GM23338 (cell line): ENCODE data around the gene POP4. TPM values are rescaled to one million over a fixed set of nuclear protein-coding genes. Genes with fewer than 3 reads are reported as not detected.

Source experiments
- ATAC-seq: fragments of 200-7000 bp; cut with Tn5 transposase; 3 replicates; pipeline ENCODE4 v1.9.1; 2020
- DNase-seq: peaks from one replicate; pipeline ENCODE4 v3.0.0-alpha.2; 2015; ENCODE audit warnings: low spot score
- H2AFZ ChIP-seq: fragments of 200-600 bp; sonication (generic); 2 replicates; pipeline ENCODE4 v1.8.0; 2016; ENCODE audit warnings: antibody characterized with exemption, mild to moderate bottlenecking, moderate library complexity
- H3F3A ChIP-seq: fragments of 200-600 bp; sonication (generic); replicated peaks from 2 replicates; pipeline ENCODE4 v1.8.0; 2017; ENCODE audit warnings: antibody characterized with exemption, mixed run types, low read depth
- H3K27ac ChIP-seq: fragments of 200-600 bp; sonication (generic); 2 replicates; pipeline ENCODE4 v1.6.1; 2016; ENCODE audit warnings: low read depth
- H3K27me3 ChIP-seq: fragments of 200-600 bp; sonication (generic); 2 replicates; pipeline ENCODE4 v1.8.0; 2016; ENCODE audit warnings: mild to moderate bottlenecking, mixed run types, moderate library complexity; ENCODE audit not compliant: insufficient read depth
- H3K36me3 ChIP-seq: fragments of 200-600 bp; sonication (generic); 2 replicates; pipeline ENCODE4 v1.8.0; 2016; ENCODE audit warnings: mild to moderate bottlenecking; ENCODE audit not compliant: insufficient read depth
- H3K4me1 ChIP-seq: fragments of 200-600 bp; sonication (generic); 2 replicates; pipeline ENCODE4 v1.8.0; 2016; ENCODE audit warnings: mild to moderate bottlenecking, moderate library complexity; ENCODE audit not compliant: insufficient read depth
- H3K4me2 ChIP-seq: fragments of 200-600 bp; sonication (generic); 2 replicates; pipeline ENCODE4 v1.7.1; 2017; ENCODE audit warnings: mixed run types
- H3K4me3 ChIP-seq: fragments of 200-600 bp; sonication (generic); 2 replicates; pipeline ENCODE4 v1.6.1; 2016; ENCODE audit warnings: mixed run types
- H3K79me2 ChIP-seq: fragments of 200-600 bp; sonication (generic); replicated peaks from 2 replicates; pipeline ENCODE4 v1.8.0; 2017; ENCODE audit warnings: mild to moderate bottlenecking; ENCODE audit not compliant: insufficient read depth
- H3K9me2 ChIP-seq: fragments of 200-600 bp; sonication (generic); 2 replicates; pipeline ENCODE4 v1.8.0; 2017; ENCODE audit not compliant: insufficient read depth
- H4K20me1 ChIP-seq: fragments of 200-600 bp; sonication (generic); replicated peaks from 2 replicates; pipeline ENCODE4 v1.8.0; 2017; ENCODE audit warnings: mild to moderate bottlenecking; ENCODE audit not compliant: insufficient read depth
- H3K27ac Mint-ChIP-seq: 2 replicates; pipeline ENCODE4 v1.8.0; 2020; ENCODE audit warnings: inconsistent platforms, mild to moderate bottlenecking, moderate library complexity, mixed read lengths
- H3K27me3 Mint-ChIP-seq: 3 replicates; pipeline ENCODE4 v1.8.0; 2022; ENCODE audit warnings: low read depth, mild to moderate bottlenecking, moderate library complexity, mixed read lengths, inconsistent platforms; ENCODE audit not compliant: insufficient read depth, poor library complexity
- H3K36me3 Mint-ChIP-seq: 3 replicates; pipeline ENCODE4 v1.8.0; 2021; ENCODE audit warnings: low read depth, mild to moderate bottlenecking, inconsistent platforms, moderate library complexity, mixed read lengths
- H3K4me1 Mint-ChIP-seq: 3 replicates; pipeline ENCODE4 v1.8.0; 2020; ENCODE audit warnings: mild to moderate bottlenecking, inconsistent platforms, mixed read lengths
- H3K4me3 Mint-ChIP-seq: 3 replicates; pipeline ENCODE4 v1.8.0; 2021; ENCODE audit warnings: moderate library complexity, mild to moderate bottlenecking, inconsistent platforms, mixed read lengths
- H3K9me3 Mint-ChIP-seq: 3 replicates; pipeline ENCODE4 v1.8.0; 2020; ENCODE audit warnings: moderate library complexity, mild to moderate bottlenecking, inconsistent platforms, mixed read lengths
- CREB1 ChIP-seq: fragments of 250-450 bp; sonication (Bioruptor Pico); IDR thresholded peaks from 2 replicates; pipeline ENCODE4 v1.5.0; 2020; ENCODE audit warnings: low read depth, mild to moderate bottlenecking, moderate library complexity
- JUNB ChIP-seq: IDR thresholded peaks from one replicate; pipeline ENCODE4 v1.6.1; 2016; ENCODE audit warnings: antibody characterized with exemption; ENCODE audit not compliant: unreplicated experiment
- NANOG ChIP-seq: IDR thresholded peaks from 2 replicates; pipeline ENCODE4 v1.6.1; 2016; ENCODE audit warnings: antibody characterized with exemption, borderline replicate concordance
- POLR2AphosphoS5 ChIP-seq: IDR thresholded peaks from 2 replicates; pipeline ENCODE4 v1.6.1; 2016; ENCODE audit warnings: antibody characterized with exemption, low read depth
- ZNF114 ChIP-seq: fragments of 250-450 bp; sonication (Bioruptor Pico); IDR thresholded peaks from 2 replicates; pipeline ENCODE4 v1.5.0; 2020; ENCODE audit warnings: mild to moderate bottlenecking, moderate library complexity
- polyA plus RNA-seq: library from polyadenylated mRNA; unstranded; fragments of >200 nt; fragmentation: Nextera tagmentation; extraction: Ambion mirVana; gene quantifications from 2 replicates; pipeline ENCODE4 v1.2.1, GENCODE V29; 2016
- total RNA-seq: library from RNA; depleted of rRNA; stranded (reverse); fragments of >200 nt; shearing (Covaris generic); gene quantifications from 2 replicates; pipeline ENCODE4 v1.2.3, GENCODE V29; 2014
- TF ChIP-seq, protein P1 (sequence below): IDR thresholded peaks from 2 replicates; pipeline ENCODE4 v1.6.1; 2016; ENCODE audit warnings: antibody characterized with exemption
- TF ChIP-seq, protein P2 (sequence below): IDR thresholded peaks from one replicate; pipeline ENCODE4 v1.6.1; 2018; ENCODE audit warnings: antibody characterized with exemption; ENCODE audit not compliant: unreplicated experiment
- TF ChIP-seq, protein P3 (sequence below): fragments of 250-450 bp; sonication (Bioruptor Pico); IDR thresholded peaks from 2 replicates; pipeline ENCODE4 v1.5.0; 2020; ENCODE audit warnings: mild to moderate bottlenecking, moderate library complexity

The POP4 gene
- total and polyA plus RNA-seq, 2 experiments from 2014 or later, result 37.2 to 58.3 TPM

DNA sequence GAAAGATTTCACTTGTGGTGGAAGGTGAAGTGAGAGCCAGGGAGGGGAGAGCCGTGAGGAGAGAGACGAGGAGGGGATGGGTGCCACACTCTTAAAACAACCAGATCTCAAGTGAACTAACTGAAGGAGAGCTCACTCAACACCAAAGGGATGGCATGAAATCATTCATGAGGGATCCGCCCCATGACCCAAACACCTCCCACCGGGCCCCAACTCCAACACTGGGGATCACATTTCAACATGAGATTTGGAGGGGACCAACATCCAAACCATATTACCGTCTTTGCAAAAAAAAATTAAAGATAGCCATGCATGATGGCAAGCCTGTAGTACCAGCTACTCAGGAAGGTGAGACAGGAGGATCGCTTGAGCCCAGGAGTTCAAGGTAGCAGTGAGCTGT, 34.9 kb upstream of the POP4 start:
- Histone ChIP-seq H3K4me2 (no peak overlapping the region), H3K27me3 (no peaks in the 10 kb centered on the region), H3K4me3 (no peak overlapping the region), H4K20me1 (no peaks in the 10 kb centered on the region), H2AFZ (no peak overlapping the region), H3K36me3 (no peaks in the 10 kb centered on the region), H3K79me2 (no peaks in the 10 kb centered on the region), H3K4me1 (peaks cover 4% of the 10 kb centered on the region; the same call in 1 of the 2 replicates), H3F3A (no peaks in the 10 kb centered on the region), H3K9me2 (no peaks in the 10 kb centered on the region), H3K27ac (no peak overlapping the region)
- no peak overlapping the region for H3K4me3 Mint-ChIP-seq
- TF ChIP-seq, protein P1, sequence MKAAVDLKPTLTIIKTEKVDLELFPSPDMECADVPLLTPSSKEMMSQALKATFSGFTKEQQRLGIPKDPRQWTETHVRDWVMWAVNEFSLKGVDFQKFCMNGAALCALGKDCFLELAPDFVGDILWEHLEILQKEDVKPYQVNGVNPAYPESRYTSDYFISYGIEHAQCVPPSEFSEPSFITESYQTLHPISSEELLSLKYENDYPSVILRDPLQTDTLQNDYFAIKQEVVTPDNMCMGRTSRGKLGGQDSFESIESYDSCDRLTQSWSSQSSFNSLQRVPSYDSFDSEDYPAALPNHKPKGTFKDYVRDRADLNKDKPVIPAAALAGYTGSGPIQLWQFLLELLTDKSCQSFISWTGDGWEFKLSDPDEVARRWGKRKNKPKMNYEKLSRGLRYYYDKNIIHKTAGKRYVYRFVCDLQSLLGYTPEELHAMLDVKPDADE, result no peak
- TF ChIP-seq, protein P2, sequence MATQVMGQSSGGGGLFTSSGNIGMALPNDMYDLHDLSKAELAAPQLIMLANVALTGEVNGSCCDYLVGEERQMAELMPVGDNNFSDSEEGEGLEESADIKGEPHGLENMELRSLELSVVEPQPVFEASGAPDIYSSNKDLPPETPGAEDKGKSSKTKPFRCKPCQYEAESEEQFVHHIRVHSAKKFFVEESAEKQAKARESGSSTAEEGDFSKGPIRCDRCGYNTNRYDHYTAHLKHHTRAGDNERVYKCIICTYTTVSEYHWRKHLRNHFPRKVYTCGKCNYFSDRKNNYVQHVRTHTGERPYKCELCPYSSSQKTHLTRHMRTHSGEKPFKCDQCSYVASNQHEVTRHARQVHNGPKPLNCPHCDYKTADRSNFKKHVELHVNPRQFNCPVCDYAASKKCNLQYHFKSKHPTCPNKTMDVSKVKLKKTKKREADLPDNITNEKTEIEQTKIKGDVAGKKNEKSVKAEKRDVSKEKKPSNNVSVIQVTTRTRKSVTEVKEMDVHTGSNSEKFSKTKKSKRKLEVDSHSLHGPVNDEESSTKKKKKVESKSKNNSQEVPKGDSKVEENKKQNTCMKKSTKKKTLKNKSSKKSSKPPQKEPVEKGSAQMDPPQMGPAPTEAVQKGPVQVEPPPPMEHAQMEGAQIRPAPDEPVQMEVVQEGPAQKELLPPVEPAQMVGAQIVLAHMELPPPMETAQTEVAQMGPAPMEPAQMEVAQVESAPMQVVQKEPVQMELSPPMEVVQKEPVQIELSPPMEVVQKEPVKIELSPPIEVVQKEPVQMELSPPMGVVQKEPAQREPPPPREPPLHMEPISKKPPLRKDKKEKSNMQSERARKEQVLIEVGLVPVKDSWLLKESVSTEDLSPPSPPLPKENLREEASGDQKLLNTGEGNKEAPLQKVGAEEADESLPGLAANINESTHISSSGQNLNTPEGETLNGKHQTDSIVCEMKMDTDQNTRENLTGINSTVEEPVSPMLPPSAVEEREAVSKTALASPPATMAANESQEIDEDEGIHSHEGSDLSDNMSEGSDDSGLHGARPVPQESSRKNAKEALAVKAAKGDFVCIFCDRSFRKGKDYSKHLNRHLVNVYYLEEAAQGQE, result no peak
- no peak for TF ChIP-seq POLR2AphosphoS5
- TF ChIP-seq CREB1, result no peak
- no peak for TF ChIP-seq JUNB
- TF ChIP-seq, protein P3, sequence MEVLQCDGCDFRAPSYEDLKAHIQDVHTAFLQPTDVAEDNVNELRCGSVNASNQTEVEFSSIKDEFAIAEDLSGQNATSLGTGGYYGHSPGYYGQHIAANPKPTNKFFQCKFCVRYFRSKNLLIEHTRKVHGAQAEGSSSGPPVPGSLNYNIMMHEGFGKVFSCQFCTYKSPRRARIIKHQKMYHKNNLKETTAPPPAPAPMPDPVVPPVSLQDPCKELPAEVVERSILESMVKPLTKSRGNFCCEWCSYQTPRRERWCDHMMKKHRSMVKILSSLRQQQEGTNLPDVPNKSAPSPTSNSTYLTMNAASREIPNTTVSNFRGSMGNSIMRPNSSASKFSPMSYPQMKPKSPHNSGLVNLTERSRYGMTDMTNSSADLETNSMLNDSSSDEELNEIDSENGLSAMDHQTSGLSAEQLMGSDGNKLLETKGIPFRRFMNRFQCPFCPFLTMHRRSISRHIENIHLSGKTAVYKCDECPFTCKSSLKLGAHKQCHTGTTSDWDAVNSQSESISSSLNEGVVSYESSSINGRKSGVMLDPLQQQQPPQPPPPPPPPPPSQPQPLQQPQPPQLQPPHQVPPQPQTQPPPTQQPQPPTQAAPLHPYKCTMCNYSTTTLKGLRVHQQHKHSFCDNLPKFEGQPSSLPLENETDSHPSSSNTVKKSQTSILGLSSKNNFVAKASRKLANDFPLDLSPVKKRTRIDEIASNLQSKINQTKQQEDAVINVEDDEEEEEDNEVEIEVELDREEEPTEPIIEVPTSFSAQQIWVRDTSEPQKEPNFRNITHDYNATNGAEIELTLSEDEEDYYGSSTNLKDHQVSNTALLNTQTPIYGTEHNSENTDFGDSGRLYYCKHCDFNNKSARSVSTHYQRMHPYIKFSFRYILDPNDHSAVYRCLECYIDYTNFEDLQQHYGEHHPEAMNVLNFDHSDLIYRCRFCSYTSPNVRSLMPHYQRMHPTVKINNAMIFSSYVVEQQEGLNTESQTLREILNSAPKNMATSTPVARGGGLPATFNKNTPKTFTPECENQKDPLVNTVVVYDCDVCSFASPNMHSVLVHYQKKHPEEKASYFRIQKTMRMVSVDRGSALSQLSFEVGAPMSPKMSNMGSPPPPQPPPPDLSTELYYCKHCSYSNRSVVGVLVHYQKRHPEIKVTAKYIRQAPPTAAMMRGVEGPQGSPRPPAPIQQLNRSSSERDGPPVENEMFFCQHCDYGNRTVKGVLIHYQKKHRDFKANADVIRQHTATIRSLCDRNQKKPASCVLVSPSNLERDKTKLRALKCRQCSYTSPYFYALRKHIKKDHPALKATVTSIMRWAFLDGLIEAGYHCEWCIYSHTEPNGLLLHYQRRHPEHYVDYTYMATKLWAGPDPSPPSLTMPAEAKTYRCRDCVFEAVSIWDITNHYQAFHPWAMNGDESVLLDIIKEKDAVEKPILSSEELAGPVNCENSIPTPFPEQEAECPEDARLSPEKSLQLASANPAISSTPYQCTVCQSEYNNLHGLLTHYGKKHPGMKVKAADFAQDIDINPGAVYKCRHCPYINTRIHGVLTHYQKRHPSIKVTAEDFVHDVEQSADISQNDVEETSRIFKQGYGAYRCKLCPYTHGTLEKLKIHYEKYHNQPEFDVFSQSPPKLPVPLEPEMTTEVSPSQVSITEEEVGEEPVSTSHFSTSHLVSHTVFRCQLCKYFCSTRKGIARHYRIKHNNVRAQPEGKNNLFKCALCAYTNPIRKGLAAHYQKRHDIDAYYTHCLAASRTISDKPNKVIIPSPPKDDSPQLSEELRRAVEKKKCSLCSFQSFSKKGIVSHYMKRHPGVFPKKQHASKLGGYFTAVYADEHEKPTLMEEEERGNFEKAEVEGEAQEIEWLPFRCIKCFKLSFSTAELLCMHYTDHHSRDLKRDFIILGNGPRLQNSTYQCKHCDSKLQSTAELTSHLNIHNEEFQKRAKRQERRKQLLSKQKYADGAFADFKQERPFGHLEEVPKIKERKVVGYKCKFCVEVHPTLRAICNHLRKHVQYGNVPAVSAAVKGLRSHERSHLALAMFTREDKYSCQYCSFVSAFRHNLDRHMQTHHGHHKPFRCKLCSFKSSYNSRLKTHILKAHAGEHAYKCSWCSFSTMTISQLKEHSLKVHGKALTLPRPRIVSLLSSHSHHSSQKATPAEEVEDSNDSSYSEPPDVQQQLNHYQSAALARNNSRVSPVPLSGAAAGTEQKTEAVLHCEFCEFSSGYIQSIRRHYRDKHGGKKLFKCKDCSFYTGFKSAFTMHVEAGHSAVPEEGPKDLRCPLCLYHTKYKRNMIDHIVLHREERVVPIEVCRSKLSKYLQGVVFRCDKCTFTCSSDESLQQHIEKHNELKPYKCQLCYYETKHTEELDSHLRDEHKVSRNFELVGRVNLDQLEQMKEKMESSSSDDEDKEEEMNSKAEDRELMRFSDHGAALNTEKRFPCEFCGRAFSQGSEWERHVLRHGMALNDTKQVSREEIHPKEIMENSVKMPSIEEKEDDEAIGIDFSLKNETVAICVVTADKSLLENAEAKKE (CRISPR knock-in tag), result no peak
- TF ChIP-seq ZNF114, result no peak
- no peak for TF ChIP-seq NANOG
- H3K4me1 Mint-ChIP-seq, result peaks cover 20% of the 10 kb centered on the region
- peaks cover 10% of the 10 kb centered on the region for H3K27me3 Mint-ChIP-seq
- H3K27ac Mint-ChIP-seq, result no peak overlapping the region
- H3K36me3 Mint-ChIP-seq, result no peaks in the 10 kb centered on the region
- ATAC-seq (no peak), DNase-seq (no peak)
- H3K9me3 Mint-ChIP-seq, result no peaks in the 10 kb centered on the region
